ENCODE measurements around the gene SALL3. TPM values are rescaled to one million over a fixed set of nuclear protein-coding genes. Genes with fewer than 3 reads are reported as not detected.

SALL3 gene
- total and polyA plus RNA-seq, 5 donors from 2014 or later = not detected

DNA sequence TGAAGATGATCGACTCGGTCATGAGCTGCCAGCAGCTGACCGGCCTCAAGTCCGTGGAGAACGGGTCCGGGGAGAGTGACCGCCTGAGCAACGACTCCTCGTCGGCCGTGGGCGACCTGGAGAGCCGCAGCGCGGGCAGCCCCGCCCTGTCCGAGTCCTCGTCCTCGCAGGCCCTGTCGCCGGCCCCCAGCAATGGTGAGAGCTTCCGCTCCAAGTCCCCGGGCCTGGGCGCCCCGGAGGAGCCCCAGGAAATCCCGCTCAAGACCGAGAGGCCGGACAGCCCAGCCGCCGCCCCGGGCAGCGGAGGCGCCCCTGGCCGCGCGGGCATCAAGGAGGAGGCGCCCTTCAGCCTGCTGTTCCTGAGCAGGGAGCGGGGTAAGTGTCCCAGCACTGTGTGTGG, 14.9 kb downstream of the SALL3 start:
- Histone ChIP-seq H3K27me3 (ENCODE audit: control insufficient read depth, insufficient read depth, low read length) (no peaks in the 10 kb centered on the region), H3K36me3 (ENCODE audit: control insufficient read depth, insufficient read depth, low read length) (no peaks in the 10 kb centered on the region), H3K27ac (ENCODE audit: insufficient read depth, low read length, poor library complexity, severe bottlenecking) (no peak overlapping the region), H3K4me1 (ENCODE audit: control insufficient read depth, insufficient read depth, low read length, poor library complexity, severe bottlenecking) (no peaks in the 10 kb centered on the region), H3K4me3 (ENCODE audit: low read depth, low read length) (no peak overlapping the region), H3K9me3 (ENCODE audit: control insufficient read depth in 2 of 2, low read length in 2 of 2) (no peaks in the 10 kb centered on the region)
- DNase-seq (no peak), ATAC-seq (ENCODE audit: low read depth in 2 of 2) (no peak)
- H3K36me3 Mint-ChIP-seq = no peaks in the 10 kb centered on the region
- H3K9me3 Mint-ChIP-seq = no peaks in the 10 kb centered on the region
- no peaks in the 10 kb centered on the region for H3K4me1 Mint-ChIP-seq
- no peak overlapping the region for H3K4me3 Mint-ChIP-seq
- no peak overlapping the region for H3K27ac Mint-ChIP-seq
- H3K27me3 Mint-ChIP-seq = peaks cover 18% of the 10 kb centered on the region

- no peaks in the 10 kb centered on the region for H3K4me1 Mint-ChIP-seq
- Histone ChIP-seq H3K27me3 (ENCODE audit: control insufficient read depth, insufficient read depth, low read length) (no peaks in the 10 kb centered on the region), H3K36me3 (ENCODE audit: control insufficient read depth, insufficient read depth, low read length) (no peaks in the 10 kb centered on the region), H3K4me1 (ENCODE audit: control insufficient read depth, insufficient read depth, low read length, poor library complexity, severe bottlenecking) (no peaks in the 10 kb centered on the region), H3K4me3 (ENCODE audit: low read depth, low read length) (no peak overlapping the region), H3K9me3 (ENCODE audit: control insufficient read depth in 2 of 2, low read length in 2 of 2) (no peaks in the 10 kb centered on the region), H3K27ac (ENCODE audit: insufficient read depth, low read length, poor library complexity, severe bottlenecking) (no peak overlapping the region)
- H3K27ac Mint-ChIP-seq = no peak overlapping the region
- ATAC-seq (ENCODE audit: low read depth in 2 of 2) = no peak
- H3K4me3 Mint-ChIP-seq = no peak overlapping the region
- no peak for DNase-seq
- H3K36me3 Mint-ChIP-seq = no peaks in the 10 kb centered on the region
- peaks cover 12% of the 10 kb centered on the region for H3K27me3 Mint-ChIP-seq
- no peaks in the 10 kb centered on the region for H3K9me3 Mint-ChIP-seq
Measured at GRCh38 chr18:78994977-78995582, 15.5 kb downstream of the SALL3 start.

- Histone ChIP-seq H3K9me3 (ENCODE audit: control insufficient read depth in 2 of 2, low read length in 2 of 2) (no peaks in the 10 kb centered on the region), H3K27ac (ENCODE audit: insufficient read depth, low read length, poor library complexity, severe bottlenecking) (no peak overlapping the region), H3K27me3 (ENCODE audit: control insufficient read depth, insufficient read depth, low read length) (no peaks in the 10 kb centered on the region), H3K36me3 (ENCODE audit: control insufficient read depth, insufficient read depth, low read length) (no peaks in the 10 kb centered on the region), H3K4me3 (ENCODE audit: low read depth, low read length) (no peak overlapping the region), H3K4me1 (ENCODE audit: control insufficient read depth, insufficient read depth, low read length, poor library complexity, severe bottlenecking) (no peaks in the 10 kb centered on the region)
- Mint-ChIP-seq H3K9me3 (no peaks in the 10 kb centered on the region), H3K4me3 (no peak overlapping the region), H3K27me3 (peaks cover 5% of the 10 kb centered on the region), H3K4me1 (no peaks in the 10 kb centered on the region), H3K36me3 (no peaks in the 10 kb centered on the region), H3K27ac (no peak overlapping the region)
- DNase-seq = no peak
- ATAC-seq (ENCODE audit: low read depth in 2 of 2) = no peak
Measured at GRCh38 chr18:78995740-78996395, 16.2 kb downstream of the SALL3 start.

DNA sequence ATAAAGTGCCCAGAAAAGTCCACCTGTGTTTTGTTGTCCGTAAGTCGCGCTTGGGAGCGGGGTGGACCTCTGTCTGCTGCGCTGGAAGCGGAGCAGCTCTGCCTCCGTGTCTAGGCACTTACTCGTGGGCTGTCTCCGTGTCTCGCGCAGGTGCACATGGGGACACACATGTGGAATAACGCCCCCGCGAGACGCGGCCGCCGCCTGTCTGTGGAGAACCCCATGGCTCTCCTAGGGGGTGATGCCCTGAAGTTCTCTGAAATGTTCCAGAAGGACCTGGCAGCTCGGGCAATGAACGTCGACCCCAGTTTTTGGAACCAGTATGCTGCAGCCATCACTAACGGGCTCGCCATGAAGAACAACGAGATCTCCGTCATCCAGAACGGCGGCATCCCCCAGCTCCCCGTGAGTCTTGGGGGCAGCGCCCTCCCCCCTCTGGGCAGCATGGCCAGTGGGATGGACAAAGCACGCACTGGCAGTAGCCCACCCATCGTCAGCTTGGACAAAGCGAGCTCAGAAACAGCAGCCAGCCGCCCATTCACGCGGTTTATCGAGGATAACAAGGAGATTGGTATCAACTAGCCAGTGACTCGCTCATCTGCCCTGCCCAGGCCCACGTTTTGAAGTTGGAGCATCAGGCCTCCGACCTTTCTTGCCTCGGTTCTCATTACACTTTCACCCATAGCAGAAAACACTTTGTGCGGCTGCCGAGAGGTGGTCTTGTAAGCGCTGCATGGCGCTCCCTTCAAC, 17.3 kb downstream of the SALL3 start:
- H3K4me3 Mint-ChIP-seq = no peak overlapping the region
- H3K4me3 ChIP-seq (ENCODE audit: low read depth, low read length) = no peak overlapping the region
- no peaks in the 10 kb centered on the region for H3K4me1 Mint-ChIP-seq
- no peak overlapping the region for H3K27ac ChIP-seq (ENCODE audit: insufficient read depth, low read length, poor library complexity, severe bottlenecking)
- no peaks in the 10 kb centered on the region for H3K9me3 ChIP-seq (ENCODE audit: control insufficient read depth in 2 of 2, low read length in 2 of 2)
- no peak for ATAC-seq (ENCODE audit: low read depth in 2 of 2)
- H3K27ac Mint-ChIP-seq = no peak overlapping the region
- peaks cover 4% of the 10 kb centered on the region for H3K27me3 Mint-ChIP-seq
- no peaks in the 10 kb centered on the region for H3K9me3 Mint-ChIP-seq
- H3K4me1 ChIP-seq (ENCODE audit: control insufficient read depth, insufficient read depth, low read length, poor library complexity, severe bottlenecking) = no peaks in the 10 kb centered on the region
- no peaks in the 10 kb centered on the region for H3K36me3 ChIP-seq (ENCODE audit: control insufficient read depth, insufficient read depth, low read length)
- DNase-seq = no peak
- no peaks in the 10 kb centered on the region for H3K36me3 Mint-ChIP-seq
- H3K27me3 ChIP-seq (ENCODE audit: control insufficient read depth, insufficient read depth, low read length) = no peaks in the 10 kb centered on the region

DNA sequence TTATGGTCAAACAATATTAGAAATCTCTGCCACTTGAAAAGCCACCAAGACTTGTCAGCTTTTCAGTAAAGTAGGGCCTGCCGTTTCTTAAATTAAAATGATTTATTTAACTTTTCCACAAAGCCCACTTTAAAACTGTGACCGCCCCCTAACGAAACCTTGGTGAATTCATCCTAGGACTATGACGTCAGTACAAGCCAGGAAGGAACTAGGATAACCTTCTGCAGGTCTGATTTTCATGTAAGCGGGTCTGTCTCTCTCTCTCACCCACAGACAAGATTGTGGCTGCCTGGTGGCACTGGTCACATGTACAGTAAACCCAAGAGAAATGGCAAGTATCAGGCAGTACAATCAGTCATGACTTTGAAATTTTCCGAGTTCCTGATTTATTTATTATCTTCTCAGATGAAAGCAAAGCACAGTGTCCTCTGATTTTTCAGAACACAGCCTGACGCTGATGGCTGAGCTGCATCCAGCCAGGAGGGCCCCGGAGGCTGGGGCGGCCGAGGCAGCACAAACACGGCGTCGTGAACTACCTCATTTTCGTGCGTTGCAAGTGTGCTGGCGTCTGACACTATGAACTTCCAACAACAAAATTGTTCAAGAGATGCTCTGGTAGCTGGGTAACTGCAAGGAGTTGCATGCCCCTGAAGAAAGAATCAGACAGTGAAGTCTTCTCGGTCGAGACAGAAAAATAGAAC, 18.9 kb downstream of the SALL3 start:
- Mint-ChIP-seq H3K36me3 (no peaks in the 10 kb centered on the region), H3K4me1 (no peaks in the 10 kb centered on the region), H3K4me3 (no peak overlapping the region), H3K27me3 (peaks cover 4% of the 10 kb centered on the region), H3K27ac (no peak overlapping the region), H3K9me3 (peaks cover 0 to 2% (median 0%) of the 10 kb centered on the region in 7 donors)
- Histone ChIP-seq H3K4me1 (ENCODE audit: control insufficient read depth, insufficient read depth, low read length, poor library complexity, severe bottlenecking) (no peaks in the 10 kb centered on the region), H3K27me3 (ENCODE audit: control insufficient read depth, insufficient read depth, low read length) (no peaks in the 10 kb centered on the region), H3K4me3 (ENCODE audit: low read depth, low read length) (no peak overlapping the region), H3K27ac (ENCODE audit: insufficient read depth, low read length, poor library complexity, severe bottlenecking) (no peak overlapping the region), H3K9me3 (ENCODE audit: control insufficient read depth in 2 of 2, low read length in 2 of 2) (no peaks in the 10 kb centered on the region), H3K36me3 (ENCODE audit: control insufficient read depth, insufficient read depth, low read length) (no peaks in the 10 kb centered on the region)
- no peak for DNase-seq
- ATAC-seq (ENCODE audit: low read depth in 2 of 2) = no peak

- H3K4me1 ChIP-seq (ENCODE audit: control insufficient read depth, insufficient read depth, low read length, poor library complexity, severe bottlenecking) = no peaks in the 10 kb centered on the region
- H3K4me3 Mint-ChIP-seq = no peak overlapping the region
- H3K36me3 Mint-ChIP-seq = no peaks in the 10 kb centered on the region
- no peak overlapping the region for H3K4me3 ChIP-seq (ENCODE audit: low read depth, low read length)
- no peak overlapping the region for H3K27ac ChIP-seq (ENCODE audit: insufficient read depth, low read length, poor library complexity, severe bottlenecking)
- peaks cover 0 to 2% (median 0%) of the 10 kb centered on the region in 7 donors for H3K9me3 Mint-ChIP-seq
- no peaks in the 10 kb centered on the region for H3K4me1 Mint-ChIP-seq
- no peak overlapping the region for H3K27ac Mint-ChIP-seq
- no peaks in the 10 kb centered on the region for H3K27me3 ChIP-seq (ENCODE audit: control insufficient read depth, insufficient read depth, low read length)
- no peaks in the 10 kb centered on the region for H3K36me3 ChIP-seq (ENCODE audit: control insufficient read depth, insufficient read depth, low read length)
- no peak for DNase-seq
- no peak for ATAC-seq (ENCODE audit: low read depth in 2 of 2)
- H3K9me3 ChIP-seq (ENCODE audit: control insufficient read depth in 2 of 2, low read length in 2 of 2) = no peaks in the 10 kb centered on the region
- peaks cover 4% of the 10 kb centered on the region for H3K27me3 Mint-ChIP-seq
Measured at GRCh38 chr18:78999939-79000338, 20.3 kb downstream of the SALL3 start.

DNA sequence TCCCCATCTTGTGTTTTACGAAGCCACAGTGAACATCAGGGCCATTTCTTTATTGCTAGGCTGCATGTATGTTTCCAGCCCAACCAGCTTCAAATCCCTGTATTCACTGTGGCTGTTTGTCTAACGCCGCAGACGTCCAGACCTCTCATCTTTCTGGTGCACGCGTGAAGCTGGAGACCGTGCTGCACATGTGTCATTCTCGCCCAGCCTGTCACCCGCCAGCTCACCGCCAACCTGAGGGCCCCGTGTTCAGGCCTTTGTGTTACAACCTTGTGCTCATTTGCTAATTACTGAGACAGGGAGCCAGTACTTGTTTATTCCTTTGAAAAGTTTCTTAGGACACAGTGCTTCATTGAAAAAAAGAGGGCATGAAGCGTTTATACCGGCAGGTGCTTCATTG, 21.4 kb downstream of the SALL3 start:
- Mint-ChIP-seq H3K27me3 (peaks cover 4% of the 10 kb centered on the region), H3K27ac (no peak overlapping the region), H3K36me3 (no peaks in the 10 kb centered on the region), H3K4me3 (no peak overlapping the region), H3K9me3 (peaks cover 0 to 2% (median 0%) of the 10 kb centered on the region in 7 donors), H3K4me1 (no peaks in the 10 kb centered on the region)
- H3K9me3 ChIP-seq (ENCODE audit: control insufficient read depth in 2 of 2, low read length in 2 of 2) = no peaks in the 10 kb centered on the region
- no peaks in the 10 kb centered on the region for H3K4me1 ChIP-seq (ENCODE audit: control insufficient read depth, insufficient read depth, low read length, poor library complexity, severe bottlenecking)
- DNase-seq = no peak
- H3K27ac ChIP-seq (ENCODE audit: insufficient read depth, low read length, poor library complexity, severe bottlenecking) = no peak overlapping the region
- no peaks in the 10 kb centered on the region for H3K27me3 ChIP-seq (ENCODE audit: control insufficient read depth, insufficient read depth, low read length)
- no peak for ATAC-seq (ENCODE audit: low read depth in 2 of 2)
- H3K36me3 ChIP-seq (ENCODE audit: control insufficient read depth, insufficient read depth, low read length) = no peaks in the 10 kb centered on the region
- H3K4me3 ChIP-seq (ENCODE audit: low read depth, low read length) = no peak overlapping the region

Data from CD4-positive, CD25-positive, alpha-beta regulatory T cell (primary cell).